Activated T-cell treated with anti-CD3 and anti-CD28 coated beads, Interleukin-2, amount 50 U/mL, for 72 hours (primary cell): ENCODE data around the gene MAST4. TPM values are rescaled to one million over a fixed set of nuclear protein-coding genes. Genes with fewer than 3 reads are reported as not detected.
A peak's percentile ranks its signal among the peaks of the same experiment; 100 is the strongest.

Source experiments
- ATAC-seq, 2 donors: fragments of 150-1000 bp; cut with Tn5 transposase; replicated peaks in 1 of 2; 2 replicates each; pipeline ENCODE4 v1.10.0; 2021; ENCODE audit warnings: moderate library complexity in 2 of 2, mild to moderate bottlenecking in 1 of 2
- DNase-seq, 2 donors: peaks; one replicate each; pipeline ENCODE4 v3.0.0; 2021 to 2022; ENCODE audit warnings: mixed read lengths in 1 of 2
- H3K27ac Mint-ChIP-seq: one replicate; pipeline ENCODE4 v1.8.0; 2022; ENCODE audit warnings: mild to moderate bottlenecking, moderate library complexity, mixed read lengths
- H3K27me3 Mint-ChIP-seq: one replicate; pipeline ENCODE4 v1.8.0; 2022; ENCODE audit warnings: low read depth, mixed read lengths
- H3K36me3 Mint-ChIP-seq, 2 donors: one replicate each; pipeline ENCODE4 v1.8.0; 2022; ENCODE audit warnings: mixed read lengths in 2 of 2, mild to moderate bottlenecking in 1 of 2; ENCODE audit not compliant: insufficient read depth in 2 of 2
- H3K4me1 Mint-ChIP-seq: one replicate; pipeline ENCODE4 v1.8.0; 2022; ENCODE audit warnings: low read depth, mixed read lengths
- H3K4me3 Mint-ChIP-seq, 2 donors: one replicate each; pipeline ENCODE4 v1.8.0; 2022; ENCODE audit warnings: mild to moderate bottlenecking in 2 of 2, mixed read lengths in 2 of 2, moderate library complexity in 2 of 2
- H3K9me3 Mint-ChIP-seq, 2 donors: one replicate each; pipeline ENCODE4 v1.8.0; 2022; ENCODE audit warnings: mixed read lengths in 2 of 2
- total RNA-seq, 2 donors: library from RNA; stranded (reverse); gene quantifications; one replicate each; pipeline ENCODE4 v1.2.3, GENCODE V29; 2022

The MAST4 gene
- total RNA-seq, 2 donors from 2014 or later = 32.9 to 38.3 TPM

- peaks cover 0 to 3% of the 10 kb centered on the region in 2 donors for H3K9me3 Mint-ChIP-seq
- DNase-seq = no peak
- H3K36me3 Mint-ChIP-seq = no peaks in the 10 kb centered on the region
- H3K27me3 Mint-ChIP-seq = peaks cover 22% of the 10 kb centered on the region
- no peak overlapping the region for H3K27ac Mint-ChIP-seq
- H3K4me1 Mint-ChIP-seq = no peaks in the 10 kb centered on the region
- ATAC-seq = no peak
- H3K4me3 Mint-ChIP-seq = no peak overlapping the region
These were observed 101.8 kb downstream of the MAST4 start for GRCh38 chr5:66697796-66698564.

- H3K27ac Mint-ChIP-seq = no peak overlapping the region
- no peak for DNase-seq
- H3K9me3 Mint-ChIP-seq = peaks cover 0 to 2% of the 10 kb centered on the region in 2 donors
- H3K36me3 Mint-ChIP-seq = no peaks in the 10 kb centered on the region
- H3K4me1 Mint-ChIP-seq = no peaks in the 10 kb centered on the region
- no peak overlapping the region for H3K4me3 Mint-ChIP-seq
- ATAC-seq = no peak
- peaks cover 14% of the 10 kb centered on the region for H3K27me3 Mint-ChIP-seq
These were observed 105.1 kb downstream of the MAST4 start for GRCh38 chr5:66701244-66701643.

DNA sequence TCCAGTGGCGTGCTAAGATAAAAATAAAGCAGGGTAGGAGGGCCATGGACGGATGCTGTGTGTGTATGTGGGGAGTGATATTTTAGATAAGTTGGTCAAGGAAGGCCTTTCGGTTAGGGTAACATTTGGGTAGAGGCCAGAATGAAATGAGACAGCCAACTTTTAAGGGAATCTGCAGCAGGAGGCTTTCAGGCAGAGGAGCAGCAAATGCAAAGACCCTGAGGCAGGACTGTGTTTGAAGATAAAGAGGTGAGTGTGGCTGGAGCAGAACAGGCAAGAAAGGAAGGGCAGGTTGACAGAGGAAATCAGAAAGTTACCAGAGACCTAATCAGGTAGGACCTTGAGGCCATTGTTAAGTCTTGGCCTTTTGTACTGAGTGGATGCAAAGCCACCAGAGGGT is 106.2 kb downstream of the MAST4 start:
- no peak overlapping the region for H3K4me3 Mint-ChIP-seq
- no peak overlapping the region for H3K27ac Mint-ChIP-seq
- H3K4me1 Mint-ChIP-seq = no peaks in the 10 kb centered on the region
- peaks cover 0 to under 1% of the 10 kb centered on the region in 2 donors for H3K9me3 Mint-ChIP-seq
- H3K36me3 Mint-ChIP-seq = peaks cover 0 to under 1% of the 10 kb centered on the region in 2 donors
- peaks cover 14% of the 10 kb centered on the region for H3K27me3 Mint-ChIP-seq
- ATAC-seq (no peak), DNase-seq (no peak)

DNA sequence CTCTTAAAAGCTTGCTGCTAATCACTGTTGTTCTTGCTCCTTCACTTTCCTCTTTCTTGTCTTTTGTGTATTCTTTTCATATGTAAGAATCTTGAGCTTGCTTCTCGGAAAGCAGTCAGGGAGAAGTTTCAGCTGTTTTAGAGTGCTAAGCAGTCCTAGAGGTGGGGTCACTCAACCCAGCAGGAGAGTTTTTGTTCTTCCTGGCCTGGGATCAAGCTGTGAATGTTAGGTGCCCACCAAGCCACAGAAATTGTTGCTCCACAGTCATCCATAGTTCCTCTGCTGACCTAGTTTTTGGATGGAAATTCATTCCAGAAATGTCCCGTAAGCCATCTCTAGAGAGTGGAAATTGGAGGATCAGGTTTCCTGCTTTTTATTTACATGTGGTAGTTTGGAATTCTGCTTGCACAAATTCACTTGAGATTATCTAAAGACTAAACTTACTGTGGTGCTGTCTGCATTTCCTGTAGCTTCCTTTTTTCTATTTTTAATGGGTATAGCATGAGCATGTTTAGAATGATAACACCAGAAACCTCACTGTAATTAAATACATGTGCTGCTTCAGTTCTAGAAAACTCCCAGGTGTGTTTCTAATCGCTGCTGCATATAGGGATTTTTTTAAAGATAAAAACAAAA is 108.7 kb downstream of the MAST4 start:
- no peak overlapping the region for H3K4me3 Mint-ChIP-seq
- H3K36me3 Mint-ChIP-seq = peaks cover 0 to 1% of the 10 kb centered on the region in 2 donors
- no peaks in the 10 kb centered on the region for H3K4me1 Mint-ChIP-seq
- no peak for DNase-seq
- no peak for ATAC-seq
- H3K27ac Mint-ChIP-seq = no peak overlapping the region
- peaks cover 9% of the 10 kb centered on the region for H3K27me3 Mint-ChIP-seq
- peaks cover 0 to 1% of the 10 kb centered on the region in 2 donors for H3K9me3 Mint-ChIP-seq

DNA sequence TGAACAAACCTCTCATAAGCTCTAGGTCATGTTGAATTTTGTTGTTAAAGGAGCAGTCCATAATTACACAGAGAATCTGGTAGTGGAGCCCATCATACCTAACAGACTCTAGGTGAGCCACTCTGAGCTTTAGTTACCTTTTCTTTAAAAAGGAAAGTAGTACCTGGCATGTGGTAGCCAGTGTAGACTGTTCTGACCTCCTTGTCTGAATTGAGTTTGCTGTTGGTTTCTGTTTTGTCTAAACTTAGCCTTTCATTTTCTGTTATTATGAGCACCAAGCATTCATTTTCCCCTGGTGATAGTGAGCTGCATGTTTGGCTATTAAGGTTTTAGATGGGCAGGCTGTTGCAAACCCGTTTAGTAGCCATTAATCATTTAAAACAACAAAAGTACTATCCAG is 112.2 kb downstream of the MAST4 start:
- no peaks in the 10 kb centered on the region for H3K27me3 Mint-ChIP-seq
- peak in 1 of 2 donors; percentile 55 for ATAC-seq

DNA sequence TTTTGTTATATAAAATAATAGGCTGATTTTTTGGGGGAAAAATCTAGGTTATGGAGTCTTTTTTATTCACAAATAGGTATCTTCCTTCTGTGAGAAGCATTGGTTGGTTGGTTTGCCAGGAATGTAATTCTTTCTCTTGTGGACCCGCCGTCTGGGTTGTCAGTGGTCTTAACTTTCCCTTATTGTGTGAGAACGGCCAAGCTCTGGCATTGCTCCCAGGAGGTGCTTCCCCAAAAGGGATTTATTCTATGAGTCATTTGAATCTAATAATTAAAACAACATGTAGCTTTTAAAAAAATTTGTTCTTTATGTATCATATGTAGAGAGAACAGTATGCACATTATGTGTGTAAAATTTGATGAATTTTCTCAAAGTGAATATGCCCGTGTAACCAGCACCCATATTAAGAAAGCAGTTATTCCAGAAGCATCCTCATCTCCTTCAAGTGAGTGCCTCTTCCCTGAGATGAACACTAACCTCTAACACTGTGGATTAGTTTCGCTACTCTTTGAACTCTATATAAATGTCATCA is 114.4 kb downstream of the MAST4 start:
- H3K27ac Mint-ChIP-seq = no peak overlapping the region
- H3K4me3 Mint-ChIP-seq = no peak overlapping the region
- no peak for DNase-seq
- peaks cover 5% of the 10 kb centered on the region for H3K4me1 Mint-ChIP-seq
- H3K27me3 Mint-ChIP-seq = no peaks in the 10 kb centered on the region
- ATAC-seq = no peak
- peaks cover 3 to 7% of the 10 kb centered on the region in 2 donors for H3K9me3 Mint-ChIP-seq
- H3K36me3 Mint-ChIP-seq = peaks cover 3 to 6% of the 10 kb centered on the region in 2 donors

More for the DNA sequence above, 112.2 kb downstream of the MAST4 start:
- peaks cover 3 to 6% of the 10 kb centered on the region in 2 donors for H3K36me3 Mint-ChIP-seq
- no peak overlapping the region for H3K4me3 Mint-ChIP-seq
- H3K9me3 Mint-ChIP-seq = peaks cover 3 to 7% of the 10 kb centered on the region in 2 donors
- no peaks in the 10 kb centered on the region for H3K4me1 Mint-ChIP-seq
- no peak for DNase-seq
- no peak overlapping the region for H3K27ac Mint-ChIP-seq

DNA sequence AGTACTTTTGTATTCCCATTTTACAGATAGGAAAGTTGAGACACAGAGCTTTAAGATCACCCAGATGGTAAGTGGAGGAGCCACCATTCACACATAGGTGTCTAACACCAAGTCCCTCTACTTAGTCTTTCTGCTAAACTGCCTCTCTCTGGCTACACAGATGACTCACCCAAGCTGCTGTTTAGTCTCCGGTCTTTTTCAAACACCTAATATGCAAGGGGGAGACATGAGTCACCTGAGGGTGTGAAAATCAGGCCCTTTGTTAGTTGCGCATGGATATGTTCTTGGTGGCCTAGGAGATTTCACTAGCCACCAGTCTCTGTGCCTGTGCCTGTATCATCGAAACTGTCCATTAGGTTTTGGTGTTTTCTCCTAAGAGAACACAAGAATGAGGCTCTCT is 117.8 kb downstream of the MAST4 start:
- Mint-ChIP-seq H3K27ac (no peak overlapping the region), H3K36me3 (peaks cover 3 to 4% of the 10 kb centered on the region in 2 donors), H3K4me1 (peaks cover 5% of the 10 kb centered on the region), H3K27me3 (no peaks in the 10 kb centered on the region), H3K9me3 (peaks cover 3 to 6% of the 10 kb centered on the region in 2 donors), H3K4me3 (no peak overlapping the region)
- DNase-seq (peak; percentile 1 to 2), ATAC-seq (peak; percentile 62 to 64)

DNA sequence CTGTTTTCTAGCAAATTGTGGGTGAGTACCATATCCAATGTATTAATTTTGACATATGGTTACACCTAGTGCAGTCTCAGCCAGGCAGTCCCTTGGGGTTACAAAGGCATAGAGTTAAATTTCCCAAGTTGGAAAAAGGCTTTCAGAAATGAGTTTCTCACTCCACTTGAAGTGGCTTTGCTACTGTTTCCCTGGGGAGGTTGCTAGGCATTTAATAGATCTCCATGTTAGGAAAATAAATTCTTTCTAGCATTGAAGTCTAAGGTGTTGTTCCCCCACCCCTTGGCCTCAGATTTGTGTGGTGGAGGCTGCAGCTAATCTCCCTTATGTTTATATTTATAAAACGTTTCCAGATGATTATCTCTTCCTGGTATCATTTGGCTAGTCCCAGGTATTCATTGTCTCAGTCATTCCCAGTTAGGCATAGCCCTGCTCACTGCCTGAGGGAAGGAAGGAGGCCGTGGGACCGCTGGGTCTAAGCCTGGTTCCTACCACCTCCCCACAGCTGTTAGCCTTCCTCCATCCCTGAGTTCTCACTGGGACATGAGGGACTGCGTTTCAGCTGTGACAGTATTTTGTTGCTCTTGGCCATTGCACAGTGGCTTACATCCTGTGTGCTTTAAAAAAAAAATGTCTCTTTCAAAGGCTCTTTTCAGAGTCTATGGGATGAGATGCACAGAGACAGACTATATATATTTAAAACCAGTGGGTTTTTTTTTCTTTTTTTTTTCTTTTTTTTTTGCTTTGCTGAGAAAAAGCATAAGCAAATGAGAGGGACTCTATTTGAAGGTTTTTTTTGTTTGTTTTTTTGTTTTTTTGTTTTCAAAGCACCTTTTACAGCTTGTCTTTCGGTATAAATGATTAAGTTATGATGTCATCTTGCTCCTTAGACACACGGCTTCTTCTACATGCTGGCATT is 121.5 kb downstream of the MAST4 start:
- ATAC-seq (no peak), DNase-seq (no peak)
- Mint-ChIP-seq H3K4me1 (peaks cover 5% of the 10 kb centered on the region), H3K4me3 (no peak overlapping the region), H3K27ac (no peak overlapping the region), H3K27me3 (peaks cover 11% of the 10 kb centered on the region), H3K36me3 (peaks cover 3% of the 10 kb centered on the region in 2 donors), H3K9me3 (peaks cover 0 to 4% of the 10 kb centered on the region in 2 donors)

- ATAC-seq = no peak
These were observed 122.3 kb downstream of the MAST4 start for GRCh38 chr5:66718374-66719002.

DNA sequence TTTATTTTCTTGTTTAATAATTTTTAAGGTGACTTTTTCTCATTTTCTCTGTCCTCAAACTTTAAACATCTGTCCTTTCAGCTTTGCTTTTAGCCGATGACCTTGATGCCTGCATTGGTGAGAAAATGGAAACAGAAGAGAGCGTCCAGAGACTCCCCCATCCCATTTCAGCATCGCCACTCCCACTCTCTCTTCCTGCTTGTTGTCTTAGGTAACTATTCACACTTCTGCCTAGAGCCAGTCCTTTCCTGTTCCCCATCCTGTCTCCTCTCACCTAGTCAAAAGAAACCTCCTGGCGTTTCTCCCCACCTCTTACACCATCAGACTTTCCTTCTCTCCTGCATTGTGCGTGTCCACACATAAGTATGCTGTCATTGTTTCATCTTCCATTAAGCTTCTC is 124.6 kb downstream of the MAST4 start:
- Mint-ChIP-seq H3K4me1 (no peaks in the 10 kb centered on the region), H3K27me3 (peaks cover 11% of the 10 kb centered on the region), H3K27ac (no peak overlapping the region), H3K36me3 (no peaks in the 10 kb centered on the region), H3K9me3 (no peaks in the 10 kb centered on the region), H3K4me3 (no peak overlapping the region)
- ATAC-seq (no peak), DNase-seq (no peak)

More at GRCh38 chr5:66718374-66719002, 122.3 kb downstream of the MAST4 start:
- no peaks in the 10 kb centered on the region for H3K36me3 Mint-ChIP-seq
- peaks cover 5% of the 10 kb centered on the region for H3K4me1 Mint-ChIP-seq
- no peaks in the 10 kb centered on the region for H3K9me3 Mint-ChIP-seq
- no peak overlapping the region for H3K27ac Mint-ChIP-seq
- H3K4me3 Mint-ChIP-seq = no peak overlapping the region
- H3K27me3 Mint-ChIP-seq = peaks cover 11% of the 10 kb centered on the region
- DNase-seq = no peak

DNA sequence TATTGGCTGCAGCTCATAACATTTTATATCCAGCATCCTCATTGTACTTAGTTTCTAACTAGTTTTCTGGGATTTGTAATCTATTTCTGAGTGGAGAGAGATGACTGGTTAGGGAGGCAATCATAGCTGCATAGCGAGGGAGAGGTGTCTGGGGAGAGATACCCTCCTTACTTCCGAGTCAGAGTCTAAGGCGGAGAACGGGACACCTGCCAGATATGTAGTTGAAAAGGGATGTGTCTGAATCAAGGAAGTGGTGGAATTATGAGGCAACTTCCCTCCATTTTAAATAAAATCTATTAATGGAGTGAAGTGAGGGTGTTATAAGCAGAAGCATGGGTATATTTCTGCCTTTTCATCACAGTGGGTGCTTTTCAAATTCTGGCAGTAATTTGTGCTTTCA is 126.5 kb downstream of the MAST4 start:
- Mint-ChIP-seq H3K27ac (no peak overlapping the region), H3K36me3 (no peaks in the 10 kb centered on the region), H3K27me3 (peaks cover 22% of the 10 kb centered on the region), H3K9me3 (no peaks in the 10 kb centered on the region), H3K4me1 (no peaks in the 10 kb centered on the region), H3K4me3 (no peak overlapping the region)
- DNase-seq (no peak), ATAC-seq (no peak)

GRCh38 chr5:66724349-66725139 is 128.4 kb downstream of the MAST4 start:
- Mint-ChIP-seq H3K9me3 (no peaks in the 10 kb centered on the region), H3K4me3 (no peak overlapping the region), H3K36me3 (no peaks in the 10 kb centered on the region), H3K4me1 (no peaks in the 10 kb centered on the region), H3K27ac (no peak overlapping the region), H3K27me3 (peaks cover 22% of the 10 kb centered on the region)
- no peak for ATAC-seq
- DNase-seq = no peak
